ENCODE data around the gene TUBB. TPM values are rescaled to one million over a fixed set of nuclear protein-coding genes. Genes with fewer than 3 reads are reported as not detected.
A peak's percentile ranks its signal among the peaks of the same experiment; 100 is the strongest.

The TUBB gene
- total and polyA plus RNA-seq, 12 donors, result 90.3 to 473 (median 214) TPM

DNA sequence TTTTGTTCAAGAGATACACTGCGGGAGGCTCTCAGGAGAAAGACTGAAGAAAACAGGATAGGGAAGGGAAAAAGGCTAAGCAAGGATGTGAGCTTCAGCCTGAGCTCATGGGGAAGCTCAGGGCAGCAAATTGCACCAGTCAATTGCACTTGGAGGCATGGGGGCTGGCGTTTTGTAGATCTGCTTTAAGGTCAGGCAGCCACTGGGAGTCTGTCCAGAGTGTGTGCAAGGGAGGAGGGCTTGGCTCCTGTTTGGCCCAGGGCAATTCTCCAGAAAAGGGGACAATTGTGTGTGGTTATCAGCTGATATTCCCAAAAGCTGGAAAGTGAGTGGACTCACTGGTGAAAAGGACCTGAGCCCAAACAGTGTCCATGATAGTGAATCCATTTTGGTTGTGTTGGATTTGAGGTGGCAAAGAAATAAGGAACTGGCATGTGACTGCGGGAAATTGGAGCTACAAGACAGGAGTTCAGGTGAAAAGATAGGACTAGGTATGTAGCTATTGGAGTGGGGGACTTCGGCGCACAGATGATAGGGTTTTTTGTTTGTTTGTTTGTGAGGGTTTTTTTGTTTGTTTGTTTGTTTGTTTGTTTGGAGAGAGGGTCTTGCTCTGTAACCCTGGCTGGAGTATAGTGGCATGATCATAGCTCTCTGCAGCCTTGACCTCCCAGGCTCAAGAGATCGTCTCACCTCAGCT lies 46.5 kb downstream of the TUBB start:
- H3K4me1 ChIP-seq (replicated peaks in 1 of 2), result peaks cover 15 to 44% of the 10 kb centered on the region in 2 donors
- H3K9me3 ChIP-seq (replicated peaks in 1 of 3), result no peaks in the 10 kb centered on the region
- intact Hi-C loops (cut with DNase I), result no loop called here

DNA sequence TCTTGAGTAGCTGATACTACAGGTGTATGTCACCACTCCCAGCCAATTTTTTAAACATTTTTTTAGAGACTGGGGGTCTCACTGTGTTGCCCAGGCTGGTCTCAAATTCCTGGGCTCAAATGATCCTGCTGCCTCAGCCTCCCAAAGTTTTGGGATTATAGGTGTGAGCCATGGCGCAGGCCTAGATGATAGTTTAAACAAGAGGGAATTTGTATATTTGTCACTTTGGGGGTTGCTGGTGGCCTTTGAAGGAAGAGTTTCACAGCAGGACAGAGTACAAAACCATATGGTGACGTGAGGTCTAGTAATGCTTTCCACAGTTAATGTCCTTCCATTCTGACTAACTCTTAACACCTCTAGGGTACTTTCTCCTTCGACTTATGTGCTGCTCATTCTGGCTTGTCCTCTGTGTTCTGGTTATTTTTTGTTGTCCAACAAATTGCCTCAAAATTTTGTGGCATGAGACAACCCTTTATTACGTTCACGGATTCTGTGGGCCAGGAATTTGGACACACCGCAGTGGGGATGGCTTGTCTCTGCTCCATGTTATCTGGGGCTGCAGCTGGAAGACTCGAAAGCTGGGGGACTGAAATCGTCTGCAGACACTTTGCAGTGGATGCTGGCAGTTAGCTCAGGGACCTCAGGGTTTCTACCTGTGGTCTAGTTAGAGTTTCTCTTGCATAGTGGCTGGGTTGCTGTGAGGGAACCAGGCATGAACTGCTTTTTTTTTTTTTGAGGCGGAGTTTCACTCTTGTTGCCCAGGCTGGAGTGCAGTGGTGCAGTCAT lies 47.2 kb downstream of the TUBB start:
- WGBS, 4 donors, result 81 to 95% (median 87%) methylated on average over 8 to 9 of the region's 9 CpGs
- Histone ChIP-seq H3K9me3 (replicated peaks in 1 of 3) (no peaks in the 10 kb centered on the region), H3K36me3 (replicated peaks in 1 of 2) (no peaks in the 10 kb centered on the region), H3K4me3 (no peak overlapping the region), H3K27ac (no peak overlapping the region), H3K27me3 (no peaks in the 10 kb centered on the region), H3K4me1 (replicated peaks in 1 of 2) (peaks cover 15 to 44% of the 10 kb centered on the region in 2 donors)
- DNase-seq, result no peak
- intact Hi-C loops (cut with DNase I), result no loop called here
- no peak for TF ChIP-seq POLR2A (IDR thresholded peaks at IDR 0.05)
- TF ChIP-seq, protein P1, sequence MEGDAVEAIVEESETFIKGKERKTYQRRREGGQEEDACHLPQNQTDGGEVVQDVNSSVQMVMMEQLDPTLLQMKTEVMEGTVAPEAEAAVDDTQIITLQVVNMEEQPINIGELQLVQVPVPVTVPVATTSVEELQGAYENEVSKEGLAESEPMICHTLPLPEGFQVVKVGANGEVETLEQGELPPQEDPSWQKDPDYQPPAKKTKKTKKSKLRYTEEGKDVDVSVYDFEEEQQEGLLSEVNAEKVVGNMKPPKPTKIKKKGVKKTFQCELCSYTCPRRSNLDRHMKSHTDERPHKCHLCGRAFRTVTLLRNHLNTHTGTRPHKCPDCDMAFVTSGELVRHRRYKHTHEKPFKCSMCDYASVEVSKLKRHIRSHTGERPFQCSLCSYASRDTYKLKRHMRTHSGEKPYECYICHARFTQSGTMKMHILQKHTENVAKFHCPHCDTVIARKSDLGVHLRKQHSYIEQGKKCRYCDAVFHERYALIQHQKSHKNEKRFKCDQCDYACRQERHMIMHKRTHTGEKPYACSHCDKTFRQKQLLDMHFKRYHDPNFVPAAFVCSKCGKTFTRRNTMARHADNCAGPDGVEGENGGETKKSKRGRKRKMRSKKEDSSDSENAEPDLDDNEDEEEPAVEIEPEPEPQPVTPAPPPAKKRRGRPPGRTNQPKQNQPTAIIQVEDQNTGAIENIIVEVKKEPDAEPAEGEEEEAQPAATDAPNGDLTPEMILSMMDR (IDR thresholded peaks at IDR 0.05), result no peak

More for the DNA sequence above, 46.5 kb downstream of the TUBB start:
- Histone ChIP-seq H3K27ac (no peak overlapping the region), H3K36me3 (replicated peaks in 1 of 2) (no peaks in the 10 kb centered on the region), H3K4me3 (no peak overlapping the region), H3K27me3 (no peaks in the 10 kb centered on the region)
- TF ChIP-seq, protein P1 (IDR thresholded peaks at IDR 0.05), result no peak
- no peak for TF ChIP-seq POLR2A (IDR thresholded peaks at IDR 0.05)
- DNase-seq, result peak in 6 of 7 donors; percentile 33 to 82 (median 70)
- 71 to 81% (median 74%) methylated on average over 6 of the region's 6 CpGs for WGBS, 4 donors

GRCh38 chr6:30767944-30768301 lies 47.8 kb downstream of the TUBB start:
- DNase-seq, result no peak
- H3K9me3 ChIP-seq (replicated peaks in 1 of 3), result no peaks in the 10 kb centered on the region
- peaks cover 15 to 44% of the 10 kb centered on the region in 2 donors for H3K4me1 ChIP-seq (replicated peaks in 1 of 2)
- TF ChIP-seq POLR2A (IDR thresholded peaks at IDR 0.05), result no peak
- TF ChIP-seq, protein P1 (IDR thresholded peaks at IDR 0.05), result no peak
- H3K27me3 ChIP-seq, result no peaks in the 10 kb centered on the region
- no peak overlapping the region for H3K4me3 ChIP-seq
- intact Hi-C loops (cut with DNase I), result no loop called here
- H3K27ac ChIP-seq, result no peak overlapping the region
- no peaks in the 10 kb centered on the region for H3K36me3 ChIP-seq (replicated peaks in 1 of 2)
- WGBS, 4 donors, result 92 to 100% (median 100%) methylated on average over 1 of the region's 1 CpG

DNA sequence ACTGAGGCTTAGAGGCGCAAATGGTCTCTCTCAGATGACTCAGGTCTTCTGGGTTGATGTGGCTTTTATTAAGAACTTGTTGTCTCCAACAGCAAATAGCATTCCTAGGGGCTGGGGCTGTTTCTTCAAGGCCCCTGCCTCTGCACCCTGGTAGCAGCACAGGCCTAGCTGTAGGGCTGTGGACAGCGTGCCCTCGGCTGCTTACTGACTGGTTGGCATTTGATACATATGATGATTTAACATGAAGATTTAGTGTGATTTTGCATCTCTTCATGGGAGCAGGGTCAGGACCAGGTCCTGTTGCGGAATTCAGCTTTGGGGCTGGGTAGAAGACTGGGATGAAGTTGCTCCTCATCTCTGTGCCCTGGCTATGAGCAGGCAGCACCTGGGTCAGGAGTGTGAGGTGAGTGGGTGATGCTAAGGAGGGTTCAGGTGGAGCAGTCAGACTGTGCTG lies 48.5 kb downstream of the TUBB start:
- 94 to 96% (median 96%) methylated on average over 4 of the region's 4 CpGs for WGBS, 4 donors
- TF ChIP-seq, protein P1 (IDR thresholded peaks at IDR 0.05), result no peak
- TF ChIP-seq POLR2A (IDR thresholded peaks at IDR 0.05), result no peak
- Histone ChIP-seq H3K36me3 (replicated peaks in 1 of 2) (no peaks in the 10 kb centered on the region), H3K9me3 (replicated peaks in 1 of 3) (no peaks in the 10 kb centered on the region), H3K4me1 (replicated peaks in 1 of 2) (peaks cover 15 to 40% of the 10 kb centered on the region in 2 donors), H3K27me3 (no peaks in the 10 kb centered on the region), H3K4me3 (no peak overlapping the region), H3K27ac (peak overlapping the region in 3 of 5 donors; percentile 69 to 92 (median 90))
- intact Hi-C loops (cut with DNase I), result no loop called here
- DNase-seq, result no peak
